HG02623 (cell line): ENCODE measurements around the gene MACROD2.

Source experiments
- ATAC-seq: cut with Tn5 transposase; IDR thresholded peaks from one replicate; pipeline ENCODE4 v1.9.1; 2021; ENCODE audit warnings: moderate library complexity; ENCODE audit not compliant: unreplicated experiment

Gene MACROD2

GRCh38 chr20:14333721-14334120 is 338.4 kb downstream of the MACROD2 start:
- no peak for ATAC-seq

- ATAC-seq, result no peak
Observed at GRCh38 chr20:14334306-14334930, 339.1 kb downstream of the MACROD2 start.

GRCh38 chr20:14335052-14335451 is 339.7 kb downstream of the MACROD2 start:
- ATAC-seq, result no peak

DNA sequence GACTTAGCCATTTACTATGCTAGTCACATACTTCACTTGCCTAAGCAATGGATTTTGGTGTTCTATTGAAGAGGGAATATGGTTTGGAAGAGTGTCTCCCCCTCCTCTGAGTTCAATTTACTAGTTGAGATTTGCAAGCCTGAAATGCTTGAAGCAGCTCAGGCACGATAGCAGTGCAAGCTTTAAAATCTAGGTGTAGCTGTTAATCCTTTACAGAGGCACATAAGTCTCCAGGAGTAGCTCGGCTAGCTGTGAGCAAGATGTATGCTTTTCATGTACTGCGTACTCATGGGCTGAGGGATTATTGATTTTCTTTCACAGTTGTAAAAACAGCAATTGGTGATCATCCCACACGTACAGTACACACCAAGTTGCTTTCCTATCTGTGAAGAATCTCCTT is 341.4 kb downstream of the MACROD2 start:
- no peak for ATAC-seq

DNA sequence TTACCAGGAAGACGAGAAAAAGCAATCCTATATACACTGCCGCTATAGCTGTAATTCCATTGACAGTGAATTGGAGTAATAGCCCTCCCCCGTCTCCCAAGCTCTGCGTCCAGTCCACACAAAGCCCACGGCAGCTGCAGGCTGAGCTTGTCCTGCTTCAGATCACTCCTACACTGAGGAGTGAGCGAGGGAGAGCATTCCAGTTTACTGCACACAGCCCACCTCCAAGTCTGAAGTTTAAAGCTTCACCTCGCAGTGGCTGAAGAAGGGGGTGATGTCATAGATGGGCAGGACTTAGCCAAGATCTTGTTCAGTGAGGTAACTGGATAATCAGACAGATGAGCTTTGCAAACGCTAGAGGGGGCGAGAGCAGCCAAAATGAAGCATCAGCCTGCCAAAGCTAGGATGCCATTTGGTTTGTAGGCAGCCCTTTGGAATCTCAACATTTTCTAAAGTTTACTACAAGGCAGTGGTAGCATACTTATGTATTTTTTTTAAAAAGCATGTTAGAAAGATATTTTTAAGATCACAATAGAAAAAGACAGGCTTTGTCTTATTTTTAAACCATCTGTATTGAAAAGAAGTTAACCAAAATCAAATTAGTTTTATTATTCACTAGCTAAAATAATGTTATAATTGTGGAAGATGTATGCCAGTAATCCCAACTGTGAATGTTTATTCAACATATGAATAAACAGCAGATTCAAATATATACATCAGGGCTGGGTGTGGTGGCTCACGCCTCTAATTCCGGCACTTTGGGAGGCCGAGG is 342.3 kb downstream of the MACROD2 start, which contains the start of gene FLRT3:
Gene FLRT3, minus strand, starts transcription at position 213 of the 772 bp plus-strand sequence. CDS start 10,106 bp downstream, outside the sequence.
- ATAC-seq, result peak; percentile 99

- ATAC-seq, result no peak
Observed at GRCh38 chr20:14341801-14342200, 346.5 kb downstream of the MACROD2 start.

GRCh38 chr20:14342918-14343317 is 347.6 kb downstream of the MACROD2 start:
- no peak for ATAC-seq

DNA sequence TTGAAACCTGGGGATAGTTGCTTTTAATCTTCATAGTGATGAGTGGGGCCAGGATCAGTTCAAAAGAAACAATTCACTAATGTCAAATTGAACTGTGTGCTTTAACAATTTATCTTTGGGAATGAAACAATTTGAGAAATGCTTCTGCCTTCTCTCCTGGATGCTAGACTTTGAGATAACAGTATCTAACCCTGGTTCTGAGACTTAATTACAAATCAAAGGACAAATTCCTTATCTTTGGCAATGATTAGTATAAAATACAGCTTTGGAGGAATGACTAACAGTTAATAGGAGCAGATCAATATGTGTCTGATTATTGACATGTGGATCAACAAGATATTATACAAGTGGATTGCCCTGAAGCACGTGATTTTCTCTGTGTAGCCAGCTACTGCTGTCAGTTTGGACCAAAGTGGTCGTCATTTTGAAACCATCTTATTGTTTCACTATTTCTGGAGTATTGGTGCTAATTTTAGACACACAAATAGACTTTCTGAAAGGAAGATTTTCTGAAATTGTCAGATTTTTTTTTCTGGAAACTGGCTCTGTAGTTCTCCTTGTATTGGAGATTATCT is 348.3 kb downstream of the MACROD2 start:
- ATAC-seq, result no peak

GRCh38 chr20:14344746-14345145 is 349.4 kb downstream of the MACROD2 start:
- ATAC-seq, result no peak

- ATAC-seq, result no peak
Observed at GRCh38 chr20:14355791-14356190, 360.5 kb downstream of the MACROD2 start.

DNA sequence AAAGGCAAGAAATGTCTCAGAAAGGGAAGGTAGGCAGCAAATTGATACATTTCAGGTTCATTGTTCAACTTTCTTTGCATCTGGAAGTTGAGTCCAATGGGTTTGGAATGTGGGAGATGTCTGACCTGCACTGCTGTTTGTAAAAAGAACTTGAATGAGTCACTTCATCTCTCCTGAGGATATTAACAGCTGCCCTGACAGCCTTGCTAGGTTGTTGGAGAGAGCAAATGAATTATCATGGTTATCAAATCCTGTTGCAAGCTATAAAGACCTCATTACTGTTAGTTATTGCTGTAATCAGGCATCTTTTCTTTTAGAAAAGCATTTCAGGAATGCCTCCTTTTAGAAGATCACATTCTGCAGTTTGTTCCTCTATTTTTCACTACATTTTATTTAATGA is 365.1 kb downstream of the MACROD2 start:
- ATAC-seq, result no peak

GRCh38 chr20:14361509-14362345 is 366.4 kb downstream of the MACROD2 start:
- ATAC-seq, result no peak

GRCh38 chr20:14374196-14374595 is 378.9 kb downstream of the MACROD2 start:
- no peak for ATAC-seq

DNA sequence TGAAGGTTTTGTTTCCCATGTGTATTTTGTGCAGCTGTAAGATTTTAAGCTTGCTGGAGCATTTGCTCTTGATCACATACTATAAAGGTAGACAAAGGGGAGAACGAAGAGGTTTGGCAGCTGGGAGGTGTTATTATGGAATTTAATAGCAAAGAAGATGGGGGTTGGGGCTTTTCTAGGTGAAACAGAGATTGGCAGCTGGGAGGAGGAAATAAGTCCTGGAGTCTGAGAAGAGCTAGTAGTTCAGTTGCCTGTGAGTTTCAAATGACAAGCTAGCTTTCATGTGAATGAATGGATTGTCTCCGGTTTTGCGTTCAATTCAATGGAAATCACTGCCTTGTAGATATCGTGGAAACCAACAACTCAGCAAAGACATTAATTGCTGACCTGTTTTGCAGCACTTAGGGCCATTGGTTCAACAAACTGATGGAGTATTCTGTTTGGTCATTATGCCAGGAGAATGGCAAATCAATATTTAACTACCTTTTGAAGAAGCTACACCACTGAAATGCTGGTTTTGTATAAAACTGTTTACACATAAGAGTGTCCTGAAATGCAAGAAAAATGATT is 380.2 kb downstream of the MACROD2 start:
- no peak for ATAC-seq

- no peak for ATAC-seq
Observed at GRCh38 chr20:14378326-14378725, 383.0 kb downstream of the MACROD2 start.

- no peak for ATAC-seq
Observed at GRCh38 chr20:14383335-14383734, 388.0 kb downstream of the MACROD2 start.

DNA sequence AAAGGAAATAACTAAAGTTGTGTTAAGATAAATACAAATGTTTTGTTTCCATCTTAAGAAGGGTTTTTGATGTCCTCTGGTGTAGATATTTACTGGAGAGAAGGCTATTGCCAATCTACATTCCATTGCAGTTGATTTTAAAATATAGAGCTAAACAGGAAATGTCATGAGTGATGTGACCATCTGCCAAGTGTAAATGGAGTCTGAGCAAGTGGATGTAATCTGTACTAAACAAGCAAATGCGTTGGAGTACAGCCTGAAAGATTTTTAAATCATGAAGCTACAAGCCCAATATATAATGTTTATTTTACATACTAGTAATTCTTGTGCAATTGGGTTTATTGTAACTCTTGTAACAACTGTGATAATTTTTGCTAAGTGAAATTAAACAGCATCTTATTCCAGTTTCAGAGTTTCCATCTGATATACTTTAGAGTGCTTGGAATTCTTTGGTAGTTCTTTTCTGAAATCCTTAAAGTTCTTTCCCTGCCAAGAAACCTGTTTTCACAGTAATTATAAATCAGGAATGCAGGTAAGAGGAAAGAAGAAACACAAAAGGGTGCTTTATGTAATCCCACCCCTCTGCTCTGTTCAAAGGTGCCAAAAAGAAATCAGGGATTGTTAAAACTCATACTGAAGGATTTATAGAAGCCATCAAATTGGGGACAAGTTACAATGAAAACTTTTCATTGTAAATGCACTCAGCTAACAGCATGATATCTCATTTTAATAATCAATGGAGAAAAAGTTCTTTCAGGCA is 389.3 kb downstream of the MACROD2 start:
- no peak for ATAC-seq

GRCh38 chr20:14385176-14385740 is 389.9 kb downstream of the MACROD2 start:
- ATAC-seq, result no peak

DNA sequence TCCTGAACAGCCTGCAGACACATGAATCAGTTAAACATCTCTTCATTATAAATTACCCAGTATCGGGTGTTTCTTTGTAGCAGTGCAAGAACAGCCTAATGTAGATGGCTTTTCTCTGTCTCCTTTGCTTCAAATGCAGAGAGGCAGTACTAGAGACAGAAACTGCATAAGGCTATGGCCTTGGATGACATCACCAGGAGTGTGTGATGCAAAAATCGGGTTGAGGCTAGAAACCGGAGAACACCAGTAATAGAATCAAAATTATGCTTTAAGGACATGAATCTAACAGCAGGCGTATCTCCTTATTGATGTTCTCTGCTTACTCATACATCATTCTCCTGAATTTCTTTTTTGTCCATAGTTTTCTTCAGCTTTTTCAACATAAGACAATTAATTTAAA is 391.4 kb downstream of the MACROD2 start:
- ATAC-seq, result no peak
